Measurements from ENCODE around the gene EXOC3L2. TPM values are rescaled to one million over a fixed set of nuclear protein-coding genes. Genes with fewer than 3 reads are reported as not detected.

The EXOC3L2 gene
- total RNA-seq (2021; ENCODE audit: unreplicated experiment) (not detected), Bru-seq, nascent RNA (not detected), BruChase-seq, experiment 1, labeled RNA remaining after a 6-hour chase (percentile 7 among the genes with signal in this experiment), BruChase-seq, experiment 2, labeled RNA remaining after a 2-hour chase (percentile 1 among the genes with signal in this experiment)
- 0.08 TPM in 1 of 2 replicates, not detected in the other for polyA plus RNA-seq (2012)
- long read RNA-seq, result 0 reads

- ChIA-PET RAD21 (ENCODE audit: low non-redundant PET in 1 of 2, low total read pairs in 2 of 2, uncharacterized antibody in 2 of 2, unreplicated experiment in 2 of 2) (no interaction called here), CTCF (no interaction called here), POLR2A (no interaction called here)
- H3K4me1 ChIP-seq (ENCODE audit: control insufficient read depth in 1 of 2, insufficient read depth in 2 of 2, low read length in 2 of 2), result peaks cover 4 to 11% of the 10 kb centered on the region in 2 experiments; a peak in 3 of 4 replicates
- H3K9me3 ChIP-seq (ENCODE audit: control insufficient read depth in 1 of 2, insufficient read depth in 1 of 2, low read depth in 1 of 2, low read length in 2 of 2), result no peaks in the 10 kb centered on the region
- no peaks in the 10 kb centered on the region for H3K27me3 ChIP-seq (ENCODE audit: insufficient read depth, low read length)
- no peak within 1 kb of the TSS for H3K4me2 ChIP-seq (ENCODE audit: low read length)
- ATAC-seq (no peak), DNase-seq (ENCODE audit: low read depth, low spot score) (no peak)
- no peaks in the 10 kb centered on the region for H3K9me2 ChIP-seq (ENCODE audit: insufficient read depth)
- TF ChIP-seq POLR2AphosphoS5 (IDR thresholded peaks at IDR 0.05; ENCODE audit: low read depth, low read length) (no peak), SIN3A (IDR thresholded peaks at IDR 0.05; ENCODE audit: low read depth) (no peak), YY1 (IDR thresholded peaks at IDR 0.05; ENCODE audit: extremely low read depth, insufficient replicate concordance, low read depth, low read length) (no peak), RAD21 (IDR thresholded peaks at IDR 0.05; ENCODE audit: low read depth) (no peak), CBX3 (IDR thresholded peaks at IDR 0.05; ENCODE audit: low read depth) (no peak)
- no peaks in the 10 kb centered on the region for H3K36me3 ChIP-seq (ENCODE audit: control insufficient read depth in 1 of 2, insufficient read depth in 2 of 2, low read length in 2 of 2)
- no peak within 1 kb of the TSS for H3K9ac ChIP-seq (ENCODE audit: low read length)
- no TSS peak for BruUV-seq (replicated peaks)
- intact Hi-C loops (cut with micrococcal nuclease), result loop anchor here (5.0 to 10.0 kb wide), 2 partner anchors 61 to 228 kb away; no protein-coding TSS in a partner anchor
- no peaks in the 10 kb centered on the region for H3K79me2 ChIP-seq (ENCODE audit: insufficient read depth, low read length)
- no peaks in the 10 kb centered on the region for H4K20me1 ChIP-seq (ENCODE audit: insufficient read depth)
- H3K27ac ChIP-seq (ENCODE audit: low read depth, low read length), result no peak within 1 kb of the TSS
- H2AFZ ChIP-seq (ENCODE audit: low read depth, low read length, poor library complexity, severe bottlenecking), result no peak within 1 kb of the TSS
- no peak within 1 kb of the TSS for H3K4me3 ChIP-seq (replicated peaks in 1 of 2; ENCODE audit: low read depth in 1 of 2, low read length in 2 of 2)
Observed at GRCh38 chr19:45245334-45245787, at the start of gene EXOC3L2. EXOC3L2 (minus strand) TSS chr19:45245407; CDS start chr19:45239045, 6,362 bp downstream.

GRCh38 chr19:45294291-45295029 lies 49.3 kb upstream of the EXOC3L2 start:
- Histone ChIP-seq H3K9ac (ENCODE audit: low read length) (no peak overlapping the region), H3K9me3 (ENCODE audit: control insufficient read depth in 1 of 2, insufficient read depth in 1 of 2, low read depth in 1 of 2, low read length in 2 of 2) (no peaks in the 10 kb centered on the region), H3K79me2 (ENCODE audit: insufficient read depth, low read length) (no peaks in the 10 kb centered on the region), H3K36me3 (ENCODE audit: control insufficient read depth in 1 of 2, insufficient read depth in 2 of 2, low read length in 2 of 2) (0 out of 4 replicates have a peak, but pooled peaks cover 4% of the 10 kb centered on the region in 2 experiments), H4K20me1 (ENCODE audit: insufficient read depth) (no peaks in the 10 kb centered on the region), H3K4me2 (ENCODE audit: low read length) (peak overlapping the region; percentile 23; the same call in 1 of the 2 replicates), H3K4me1 (ENCODE audit: control insufficient read depth in 1 of 2, insufficient read depth in 2 of 2, low read length in 2 of 2) (peaks cover 3 to 24% of the 10 kb centered on the region in 2 experiments; a peak in 3 of 4 replicates), H3K27me3 (ENCODE audit: insufficient read depth, low read length) (no peaks in the 10 kb centered on the region), H3K27ac (ENCODE audit: low read depth, low read length) (no peak overlapping the region), H2AFZ (ENCODE audit: low read depth, low read length, poor library complexity, severe bottlenecking) (no peak overlapping the region), H3K4me3 (replicated peaks in 1 of 2; ENCODE audit: low read depth in 1 of 2, low read length in 2 of 2) (no peak overlapping the region), H3K9me2 (ENCODE audit: insufficient read depth) (no peaks in the 10 kb centered on the region)
- no peak for ATAC-seq
- RAD21 ChIA-PET (ENCODE audit: low non-redundant PET in 1 of 2, low total read pairs in 2 of 2, uncharacterized antibody in 2 of 2, unreplicated experiment in 2 of 2), result no interaction called here
- no peak for DNase-seq (ENCODE audit: low read depth, low spot score)
- CTCF ChIA-PET, result no interaction called here
- intact Hi-C loops (cut with micrococcal nuclease), result no loop called here
- no TSS peak for BruUV-seq (replicated peaks)
- POLR2A ChIA-PET, result no interaction called here
- TF ChIP-seq EGR1 (IDR thresholded peaks at IDR 0.05; ENCODE audit: low read depth) (no peak), CBX3 (IDR thresholded peaks at IDR 0.05; ENCODE audit: low read depth) (no peak), SIN3A (IDR thresholded peaks at IDR 0.05; ENCODE audit: low read depth) (no peak), JUND (IDR thresholded peaks at IDR 0.05) (no peak), EZH2 (IDR thresholded peaks at IDR 0.05) (no peak), SRF (IDR thresholded peaks at IDR 0.05; ENCODE audit: low read depth) (no peak), ZFX (IDR thresholded peaks at IDR 0.05) (no peak), POLR2AphosphoS5 (IDR thresholded peaks at IDR 0.05; ENCODE audit: low read depth, low read length) (no peak), MAX (IDR thresholded peaks at IDR 0.05) (no peak), POLR2A (IDR thresholded peaks at IDR 0.05; ENCODE audit: borderline replicate concordance, extremely low read depth, insufficient read depth, insufficient read length) (no peak), CEBPB (IDR thresholded peaks at IDR 0.05; ENCODE audit: low read depth) (no peak), YY1 (IDR thresholded peaks at IDR 0.05; ENCODE audit: extremely low read depth, insufficient replicate concordance, low read depth, low read length) (no peak), EZH2phosphoT487 (IDR thresholded peaks at IDR 0.05; ENCODE audit: borderline replicate concordance) (no peak), TCF7L2 (IDR thresholded peaks at IDR 0.05; ENCODE audit: borderline replicate concordance, extremely low read depth, insufficient read depth, insufficient read length) (no peak), FOSL1 (IDR thresholded peaks at IDR 0.05; ENCODE audit: low read depth) (no peak), ELF1 (IDR thresholded peaks at IDR 0.05; ENCODE audit: borderline replicate concordance, low read depth) (no peak), RAD21 (IDR thresholded peaks at IDR 0.05; ENCODE audit: low read depth) (no peak)
- TF ChIP-seq, protein P1, sequence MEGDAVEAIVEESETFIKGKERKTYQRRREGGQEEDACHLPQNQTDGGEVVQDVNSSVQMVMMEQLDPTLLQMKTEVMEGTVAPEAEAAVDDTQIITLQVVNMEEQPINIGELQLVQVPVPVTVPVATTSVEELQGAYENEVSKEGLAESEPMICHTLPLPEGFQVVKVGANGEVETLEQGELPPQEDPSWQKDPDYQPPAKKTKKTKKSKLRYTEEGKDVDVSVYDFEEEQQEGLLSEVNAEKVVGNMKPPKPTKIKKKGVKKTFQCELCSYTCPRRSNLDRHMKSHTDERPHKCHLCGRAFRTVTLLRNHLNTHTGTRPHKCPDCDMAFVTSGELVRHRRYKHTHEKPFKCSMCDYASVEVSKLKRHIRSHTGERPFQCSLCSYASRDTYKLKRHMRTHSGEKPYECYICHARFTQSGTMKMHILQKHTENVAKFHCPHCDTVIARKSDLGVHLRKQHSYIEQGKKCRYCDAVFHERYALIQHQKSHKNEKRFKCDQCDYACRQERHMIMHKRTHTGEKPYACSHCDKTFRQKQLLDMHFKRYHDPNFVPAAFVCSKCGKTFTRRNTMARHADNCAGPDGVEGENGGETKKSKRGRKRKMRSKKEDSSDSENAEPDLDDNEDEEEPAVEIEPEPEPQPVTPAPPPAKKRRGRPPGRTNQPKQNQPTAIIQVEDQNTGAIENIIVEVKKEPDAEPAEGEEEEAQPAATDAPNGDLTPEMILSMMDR (IDR thresholded peaks at IDR 0.05 in 2 of 3, conservative IDR thresholded peaks at IDR 0.05 in 1 of 3; ENCODE audit: borderline replicate concordance in 1 of 3, insufficient read depth in 1 of 3, low read depth in 2 of 3, low read length in 2 of 3), result no peak

Measured in HCT116 (cell line).